HG03520 (cell line): ENCODE measurements around the gene NCSTN.

Experiments
- ATAC-seq: cut with Tn5 transposase; IDR thresholded peaks from one replicate; pipeline ENCODE4 v1.9.1; 2021; ENCODE audit warnings: mild to moderate bottlenecking, moderate library complexity; ENCODE audit not compliant: unreplicated experiment

Gene NCSTN

GRCh38 chr1:160351629-160352028 lies 8.4 kb downstream of the NCSTN start:
- no peak for ATAC-seq

GRCh38 chr1:160352555-160352954 lies 9.4 kb downstream of the NCSTN start:
- no peak for ATAC-seq

GRCh38 chr1:160353223-160353622 lies 10.0 kb downstream of the NCSTN start:
- no peak for ATAC-seq

- ATAC-seq: no peak
Observed at GRCh38 chr1:160354388-160354985, 11.3 kb downstream of the NCSTN start.

- ATAC-seq: no peak
Observed at GRCh38 chr1:160357286-160358002, 14.3 kb downstream of the NCSTN start.

- no peak for ATAC-seq
Observed at GRCh38 chr1:160358073-160358472, 14.9 kb downstream of the NCSTN start.

- no peak for ATAC-seq
Observed at GRCh38 chr1:160359559-160360226, 16.5 kb downstream of the NCSTN start.

- no peak for ATAC-seq
Observed at GRCh38 chr1:160360227-160360695, 17.1 kb downstream of the NCSTN start.

GRCh38 chr1:160361199-160361598 lies 18.0 kb downstream of the NCSTN start:
- no peak for ATAC-seq

- ATAC-seq: no peak
Observed at GRCh38 chr1:160361814-160362167, 18.6 kb downstream of the NCSTN start.

GRCh38 chr1:160362168-160362957 lies 19.2 kb downstream of the NCSTN start:
- ATAC-seq: no peak

GRCh38 chr1:160363010-160363409 lies 19.8 kb downstream of the NCSTN start:
- ATAC-seq: no peak

GRCh38 chr1:160363951-160364735 lies 21.0 kb downstream of the NCSTN start:
- no peak for ATAC-seq

- no peak for ATAC-seq
Observed at GRCh38 chr1:160365325-160365724, 22.1 kb downstream of the NCSTN start.

GRCh38 chr1:160366731-160367515 lies 23.7 kb downstream of the NCSTN start, which contains the start of gene NHLH1:
Gene NHLH1 (plus strand): TSS chr1:160367071. CDS start chr1:160370732, 3,661 bp downstream.
- no peak for ATAC-seq

GRCh38 chr1:160367516-160367900 lies 24.3 kb downstream of the NCSTN start:
- ATAC-seq: no peak

GRCh38 chr1:160367934-160368923 lies 25.0 kb downstream of the NCSTN start:
- no peak for ATAC-seq

GRCh38 chr1:160369087-160369486 lies 25.9 kb downstream of the NCSTN start:
- no peak for ATAC-seq
